ENCODE measurements around the gene ZNF638. TPM values are rescaled to one million over a fixed set of nuclear protein-coding genes. Genes with fewer than 3 reads are reported as not detected.

ZNF638 gene
- total RNA-seq, 1 experiment from 2014 or later: 80.8 TPM

- no TSS peak for BruUV-seq (replicated peaks)
- CTCF ChIA-PET: no interaction called here
- intact Hi-C loops (cut with micrococcal nuclease; ENCODE audit: unreplicated experiment) (no loop called here), in situ Hi-C loops (cut with HindIII; ENCODE audit: low pct_unique_long_range_greater_than_20kb, low sequenced_read_pairs) (no loop called here)
- Histone ChIP-seq H3K27ac (ENCODE audit: low read length) (no peak overlapping the region), H3K9me3 (ENCODE audit: control insufficient read depth, insufficient read depth, low read depth, low read length) (no peaks in the 10 kb centered on the region), H3K4me3 (ENCODE audit: low read depth in 2 of 2, low read length in 2 of 2) (no peak overlapping the region), H3K4me1 (ENCODE audit: control insufficient read depth, insufficient read depth, low read length) (no peaks in the 10 kb centered on the region), H3K36me3 (ENCODE audit: control insufficient read depth, insufficient read depth, low read length) (no peaks in the 10 kb centered on the region), H3K27me3 (ENCODE audit: control insufficient read depth, insufficient read depth, low read length) (peaks cover 4% of the 10 kb centered on the region; the same call in 1 of the 2 replicates)
- ATAC-seq: no peak
- POLR2A ChIA-PET: interaction anchor here (0.6 kb wide), 1 partner anchor 141 kb away, joined by 3 read pairs; no protein-coding TSS in a partner anchor
- DNase-seq (ENCODE audit: low read depth, low spot score): no peak
- no peak for TF ChIP-seq SIN3A (IDR thresholded peaks at IDR 0.05; ENCODE audit: borderline replicate concordance, insufficient read depth, low read depth, low read length)
Measured at GRCh38 chr2:71473346-71474031, 141.9 kb downstream of the ZNF638 start.

GRCh38 chr2:71474116-71474743, 142.6 kb downstream of the ZNF638 start:
- DNase-seq (ENCODE audit: low read depth, low spot score) (no peak), ATAC-seq (no peak)
- in situ Hi-C loops (cut with HindIII; ENCODE audit: low pct_unique_long_range_greater_than_20kb, low sequenced_read_pairs) (no loop called here), intact Hi-C loops (cut with micrococcal nuclease; ENCODE audit: unreplicated experiment) (no loop called here)
- Histone ChIP-seq H3K27ac (ENCODE audit: low read length) (no peak overlapping the region), H3K4me3 (ENCODE audit: low read depth in 2 of 2, low read length in 2 of 2) (no peak overlapping the region), H3K4me1 (ENCODE audit: control insufficient read depth, insufficient read depth, low read length) (no peaks in the 10 kb centered on the region), H3K27me3 (ENCODE audit: control insufficient read depth, insufficient read depth, low read length) (peaks cover 4% of the 10 kb centered on the region; the same call in 1 of the 2 replicates), H3K36me3 (ENCODE audit: control insufficient read depth, insufficient read depth, low read length) (no peaks in the 10 kb centered on the region), H3K9me3 (ENCODE audit: control insufficient read depth, insufficient read depth, low read depth, low read length) (no peaks in the 10 kb centered on the region)
- BruUV-seq (replicated peaks): no TSS peak
- TF ChIP-seq REST (IDR thresholded peaks at IDR 0.05; ENCODE audit: insufficient read depth in 1 of 2, low read depth in 2 of 2, low read length in 1 of 2): no peak
- no peak for TF ChIP-seq TCF7L2 (IDR thresholded peaks at IDR 0.05; ENCODE audit: low read depth, low read length)
- no peak for TF ChIP-seq CTCF (IDR thresholded peaks at IDR 0.05)
- no peak for TF ChIP-seq SIN3A (IDR thresholded peaks at IDR 0.05; ENCODE audit: borderline replicate concordance, insufficient read depth, low read depth, low read length)
- no peak for TF ChIP-seq POLR2AphosphoS5 (IDR thresholded peaks at IDR 0.05; ENCODE audit: low read depth, low read length)
- ChIA-PET CTCF (no interaction called here), POLR2A (no interaction called here)

Measured in Panc1 (cell line).